Measurements from ENCODE around the gene WNT7B.

- TF ChIP-seq CTCF (IDR thresholded peaks at IDR 0.05) = no peak
- TF ChIP-seq POLR2A (IDR thresholded peaks at IDR 0.05) = no peak
Measured at GRCh38 chr22:45896964-45897538, 79.9 kb downstream of the WNT7B start.

Data from testis (tissue), 2 donors.